ENCODE data around the gene ZNF444. TPM values are rescaled to one million over a fixed set of nuclear protein-coding genes. Genes with fewer than 3 reads are reported as not detected.
A peak's percentile ranks its signal among the peaks of the same experiment; 100 is the strongest.

The ZNF444 gene
- total RNA-seq, 4 donors from 2014 or later, result 35.1 to 53.0 (median 45.5) TPM

DNA sequence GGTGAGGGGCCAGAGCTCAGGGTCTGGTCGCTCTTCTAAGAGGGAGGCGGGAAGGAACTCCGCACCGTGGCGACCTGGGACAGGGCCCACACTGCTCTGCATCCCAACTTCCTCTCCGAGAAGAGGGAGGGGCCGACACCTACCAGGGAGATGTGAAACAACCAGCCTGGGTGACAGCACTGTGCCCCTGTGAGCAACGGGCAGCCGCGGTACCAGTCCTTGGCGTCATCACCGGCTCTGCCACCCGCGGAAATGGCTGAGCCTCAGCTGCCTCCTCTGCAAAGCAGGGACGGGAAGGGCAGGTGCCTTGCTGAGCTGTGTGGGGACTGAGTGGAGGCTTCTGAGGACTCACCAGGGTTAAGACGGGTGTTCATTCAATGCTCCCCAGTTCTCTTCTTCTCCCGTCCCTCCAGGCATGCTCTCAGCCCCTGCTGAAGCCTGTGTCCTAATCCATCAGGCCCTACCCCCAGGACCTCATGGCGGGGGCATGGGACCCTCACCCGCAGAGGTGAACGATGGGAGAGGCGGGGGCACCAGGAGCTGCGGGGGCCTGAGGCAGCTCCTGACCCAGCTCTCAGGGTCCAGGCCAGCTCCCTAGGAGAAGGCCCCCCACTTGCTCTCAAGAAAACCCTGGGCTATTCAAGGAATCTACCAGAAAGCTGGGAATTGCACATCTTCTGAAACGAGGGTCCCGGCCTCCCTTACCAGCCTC, 29.3 kb upstream of the ZNF444 start:
- Histone ChIP-seq H3K27me3 (no peaks in the 10 kb centered on the region), H3K27ac (peak overlapping the region; percentile 38 to 79 (median 50)), H3K4me1 (peaks cover 50 to 83% of the 10 kb centered on the region in 2 donors), H3K9me3 (no peaks in the 10 kb centered on the region), H3K36me3 (no peaks in the 10 kb centered on the region), H3K4me3 (replicated peaks in 1 of 3) (no peak overlapping the region)
- 49 to 52% methylated on average over 21 to 23 of the region's 24 CpGs for WGBS, 2 donors
- DNase-seq, result peak in 1 of 2 donors; percentile 22
- intact Hi-C loops (cut with DNase I), result no loop called here
- TF ChIP-seq, protein P1, sequence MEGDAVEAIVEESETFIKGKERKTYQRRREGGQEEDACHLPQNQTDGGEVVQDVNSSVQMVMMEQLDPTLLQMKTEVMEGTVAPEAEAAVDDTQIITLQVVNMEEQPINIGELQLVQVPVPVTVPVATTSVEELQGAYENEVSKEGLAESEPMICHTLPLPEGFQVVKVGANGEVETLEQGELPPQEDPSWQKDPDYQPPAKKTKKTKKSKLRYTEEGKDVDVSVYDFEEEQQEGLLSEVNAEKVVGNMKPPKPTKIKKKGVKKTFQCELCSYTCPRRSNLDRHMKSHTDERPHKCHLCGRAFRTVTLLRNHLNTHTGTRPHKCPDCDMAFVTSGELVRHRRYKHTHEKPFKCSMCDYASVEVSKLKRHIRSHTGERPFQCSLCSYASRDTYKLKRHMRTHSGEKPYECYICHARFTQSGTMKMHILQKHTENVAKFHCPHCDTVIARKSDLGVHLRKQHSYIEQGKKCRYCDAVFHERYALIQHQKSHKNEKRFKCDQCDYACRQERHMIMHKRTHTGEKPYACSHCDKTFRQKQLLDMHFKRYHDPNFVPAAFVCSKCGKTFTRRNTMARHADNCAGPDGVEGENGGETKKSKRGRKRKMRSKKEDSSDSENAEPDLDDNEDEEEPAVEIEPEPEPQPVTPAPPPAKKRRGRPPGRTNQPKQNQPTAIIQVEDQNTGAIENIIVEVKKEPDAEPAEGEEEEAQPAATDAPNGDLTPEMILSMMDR (IDR thresholded peaks at IDR 0.05), result no peak
- TF ChIP-seq POLR2A (IDR thresholded peaks at IDR 0.05), result no peak

DNA sequence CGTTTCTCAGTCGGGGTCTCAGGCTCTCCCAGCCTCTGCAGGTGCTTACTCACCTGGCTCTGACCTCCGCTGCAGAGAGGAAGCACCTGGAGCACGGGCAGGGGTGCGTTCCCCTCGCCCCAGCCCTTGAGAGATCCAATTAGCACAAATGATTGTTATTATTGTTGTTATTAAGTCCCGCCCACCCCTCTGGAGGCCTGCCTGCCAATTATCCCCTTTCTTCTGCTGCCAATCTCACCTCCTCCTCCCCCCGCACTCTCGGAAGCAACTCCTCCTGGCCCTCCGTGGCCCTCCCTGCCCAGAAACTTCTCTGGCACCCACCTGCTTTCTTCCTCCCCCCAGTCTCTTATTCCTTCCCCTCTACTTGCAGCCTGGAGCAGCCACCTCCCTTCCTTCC, 28.8 kb upstream of the ZNF444 start:
- intact Hi-C loops (cut with DNase I), result no loop called here

DNA sequence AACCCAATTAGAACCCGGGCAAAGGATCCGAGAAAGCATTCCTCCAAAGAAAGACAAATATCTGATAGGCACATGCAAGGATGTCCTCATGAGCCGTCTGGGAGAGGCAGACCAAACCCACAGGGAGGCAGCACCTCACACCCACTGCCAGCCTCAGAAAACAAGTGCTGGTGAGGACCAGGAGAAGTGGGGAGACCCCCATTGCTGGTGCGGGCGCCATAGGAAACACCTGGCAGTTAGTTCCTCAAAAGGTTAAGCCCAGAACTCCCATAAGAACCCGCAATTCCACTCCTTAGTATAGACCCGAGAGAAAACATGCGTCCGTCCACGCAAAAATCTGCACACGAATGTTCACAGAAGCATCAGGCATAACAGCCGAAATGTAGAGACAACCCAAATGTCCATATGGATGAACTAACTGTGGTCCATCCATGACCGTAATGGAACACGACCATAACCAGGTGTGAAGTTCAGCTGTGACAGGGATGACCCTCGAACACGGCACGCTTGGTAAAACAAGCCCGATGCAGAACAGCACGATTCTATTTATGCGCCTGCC, 27.9 kb upstream of the ZNF444 start:
- Histone ChIP-seq H3K27me3 (no peaks in the 10 kb centered on the region), H3K27ac (no peak overlapping the region), H3K4me3 (replicated peaks in 1 of 3) (no peak overlapping the region), H3K4me1 (peaks cover 45 to 73% of the 10 kb centered on the region in 2 donors), H3K36me3 (no peaks in the 10 kb centered on the region), H3K9me3 (no peaks in the 10 kb centered on the region)
- DNase-seq, result no peak
- WGBS, 2 donors, result 73 to 79% methylated on average over 20 of the region's 20 CpGs
- intact Hi-C loops (cut with DNase I), result no loop called here
- TF ChIP-seq POLR2A (IDR thresholded peaks at IDR 0.05), result no peak
- TF ChIP-seq, protein P1 (IDR thresholded peaks at IDR 0.05), result no peak

More for the DNA sequence above, 28.8 kb upstream of the ZNF444 start:
- Histone ChIP-seq H3K27me3 (no peaks in the 10 kb centered on the region), H3K27ac (peak overlapping the region in 1 of 3 donors; percentile 79), H3K4me1 (peaks cover 50 to 79% of the 10 kb centered on the region in 2 donors), H3K4me3 (replicated peaks in 1 of 3) (no peak overlapping the region), H3K36me3 (no peaks in the 10 kb centered on the region), H3K9me3 (no peaks in the 10 kb centered on the region)
- DNase-seq, result no peak
- 57 to 71% methylated on average over 10 of the region's 10 CpGs for WGBS, 2 donors
- TF ChIP-seq POLR2A (IDR thresholded peaks at IDR 0.05), result no peak
- TF ChIP-seq, protein P1 (IDR thresholded peaks at IDR 0.05), result no peak

DNA sequence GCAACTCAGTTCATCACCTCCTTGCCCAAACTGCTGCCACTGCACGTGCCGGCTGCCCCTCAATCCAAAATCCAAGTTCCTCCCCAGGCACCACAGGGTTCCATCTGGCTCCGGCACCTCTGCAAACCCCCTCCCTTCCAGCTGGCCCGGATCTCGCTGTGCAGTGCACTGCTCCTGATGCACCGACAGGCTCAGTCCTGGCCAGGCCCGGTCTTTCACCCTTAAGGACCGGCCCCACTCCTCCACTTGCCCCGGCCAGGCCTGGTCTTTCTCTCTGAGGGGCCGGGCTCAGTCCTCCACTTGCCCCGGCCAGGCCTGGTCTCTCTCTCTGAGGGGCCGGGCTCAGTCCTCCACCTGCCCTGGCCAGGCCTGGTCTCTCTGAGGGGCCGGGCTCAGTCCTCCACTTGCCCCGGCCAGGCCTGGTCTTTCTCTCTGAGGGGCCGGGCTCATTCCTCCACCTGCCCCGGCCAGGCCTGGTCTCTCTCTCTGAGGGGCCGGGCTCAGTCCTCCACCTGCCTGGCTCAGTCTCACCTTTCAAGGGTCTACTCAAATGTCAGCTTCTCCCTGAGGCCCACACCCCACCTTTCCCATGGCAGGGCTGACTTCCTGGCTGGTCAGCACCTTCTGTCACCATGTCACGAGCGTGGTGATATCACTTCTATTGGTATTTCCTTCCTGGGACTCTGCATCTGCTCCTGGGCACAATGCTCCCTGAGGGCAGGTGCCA, 26.9 kb upstream of the ZNF444 start:
- intact Hi-C loops (cut with DNase I), result no loop called here
- H3K9me3 ChIP-seq, result no peaks in the 10 kb centered on the region
- WGBS, 2 donors, result 55 to 68% methylated on average over 15 to 19 of the region's 19 CpGs
- no peak overlapping the region for H3K4me3 ChIP-seq (replicated peaks in 1 of 3)
- no peak overlapping the region for H3K27ac ChIP-seq
- peak in 1 of 2 donors; percentile 38 for DNase-seq
- no peaks in the 10 kb centered on the region for H3K27me3 ChIP-seq
- no peaks in the 10 kb centered on the region for H3K36me3 ChIP-seq
- H3K4me1 ChIP-seq, result peaks cover 39 to 73% of the 10 kb centered on the region in 2 donors
- TF ChIP-seq, protein P1 (IDR thresholded peaks at IDR 0.05), result no peak
- TF ChIP-seq POLR2A (IDR thresholded peaks at IDR 0.05), result no peak

DNA sequence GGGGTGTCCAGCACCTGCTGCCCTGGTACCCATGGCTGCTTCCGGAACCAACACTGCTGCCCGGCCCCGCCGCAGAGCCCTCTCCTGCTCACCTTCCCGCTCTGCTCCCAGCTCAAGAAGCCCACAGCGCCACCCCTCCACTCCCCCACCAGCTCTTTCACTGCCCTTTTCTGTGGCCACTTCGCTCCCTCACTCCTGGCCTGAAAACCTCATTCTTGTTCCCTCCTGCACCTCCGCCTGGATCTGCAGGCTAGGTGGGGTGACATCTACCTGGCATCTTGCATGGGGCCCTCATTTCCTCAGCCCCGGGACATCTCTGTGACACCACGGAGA, 26.3 kb upstream of the ZNF444 start:
- no peak overlapping the region for H3K27ac ChIP-seq
- intact Hi-C loops (cut with DNase I), result no loop called here
- H3K36me3 ChIP-seq, result no peaks in the 10 kb centered on the region
- peaks cover 42 to 73% of the 10 kb centered on the region in 2 donors for H3K4me1 ChIP-seq
- no peaks in the 10 kb centered on the region for H3K27me3 ChIP-seq
- 75 to 76% methylated on average over 10 of the region's 10 CpGs for WGBS, 2 donors
- no peaks in the 10 kb centered on the region for H3K9me3 ChIP-seq
- TF ChIP-seq, protein P1 (IDR thresholded peaks at IDR 0.05), result no peak
- no peak for TF ChIP-seq POLR2A (IDR thresholded peaks at IDR 0.05)
- no peak overlapping the region for H3K4me3 ChIP-seq (replicated peaks in 1 of 3)
- peak in 1 of 2 donors; percentile 37 for DNase-seq
